Kasumi-1 (cell line): ENCODE results near the gene SDR39U1.

Experiments
- DNase-seq, 2 experiments: peaks; one replicate each; lab custom pipeline; 2025; lab: John Stamatoyannopoulos, UW

SDR39U1 gene

DNA sequence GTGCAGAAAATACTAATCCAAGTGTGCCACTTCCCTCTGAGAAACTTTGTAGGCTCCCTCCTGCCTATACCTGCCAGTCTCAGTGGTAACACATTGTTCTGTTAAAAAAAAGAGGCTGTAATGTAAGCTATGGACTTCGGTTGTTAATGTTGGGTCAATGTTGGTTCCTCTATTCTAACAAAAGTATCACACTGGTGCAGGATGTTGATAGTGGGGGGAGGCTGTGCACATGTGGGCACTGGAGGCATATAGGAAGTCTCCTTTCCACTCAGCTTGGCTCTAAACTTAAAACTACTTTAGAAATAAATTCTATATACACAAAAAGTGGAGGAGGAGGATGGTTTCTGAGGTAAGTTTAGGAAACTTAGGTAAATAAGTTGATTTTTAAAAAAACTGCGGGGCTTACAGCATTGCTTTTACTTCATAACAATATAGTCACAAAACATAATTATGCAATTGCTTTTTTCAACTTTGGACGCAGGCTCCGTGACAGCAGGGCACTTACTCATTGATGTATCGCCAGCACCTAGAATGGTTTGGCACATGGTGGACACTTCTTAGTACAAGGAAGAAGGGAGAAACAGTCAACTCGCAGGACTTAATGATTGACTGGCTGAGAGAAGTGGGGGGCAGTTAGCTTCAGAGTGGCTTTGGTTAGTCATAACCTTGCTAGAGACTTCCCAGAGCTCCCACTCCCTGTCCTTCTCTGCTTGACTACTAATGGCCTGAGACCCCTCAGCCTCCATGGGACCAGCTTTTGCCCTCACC is 51.7 kb downstream of the SDR39U1 start:
- DNase-seq = peak; percentile 14 to 26
